NCI-H1105 treated with DMSO at 0.1 percent for 48 hours (cell line): ENCODE results near the gene CTPS2.

Source experiments
- DNase-seq: peaks from one replicate; lab custom pipeline; 2025; lab: John Stamatoyannopoulos, UW

Gene CTPS2

GRCh38 chrX:16559206-16559619 lies 153.3 kb downstream of the CTPS2 start:
- no peak for DNase-seq

GRCh38 chrX:16558489-16558888 lies 154.0 kb downstream of the CTPS2 start:
- no peak for DNase-seq

GRCh38 chrX:16552546-16552945 lies 159.9 kb downstream of the CTPS2 start:
- no peak for DNase-seq

GRCh38 chrX:16547644-16548043 lies 164.8 kb downstream of the CTPS2 start:
- no peak for DNase-seq

- no peak for DNase-seq
Observed at GRCh38 chrX:16544969-16545368, 167.5 kb downstream of the CTPS2 start.
